H1 (cell line): Measurements from ENCODE around the gene SLC13A2. TPM values are rescaled to one million over a fixed set of nuclear protein-coding genes. Genes with fewer than 3 reads are reported as not detected.

Source experiments
- CHD7 ChIP-seq: fragments of 300-600 bp; sonication (generic); IDR thresholded peaks from 2 replicates; pipeline ENCODE4 v1.7.1; 2012; ENCODE audit warnings: low read length, moderate library complexity, mild to moderate bottlenecking, inconsistent platforms; ENCODE audit not compliant: insufficient replicate concordance
- CTBP2 ChIP-seq: IDR thresholded peaks from 2 replicates; pipeline ENCODE4 v1.7.0; 2011; ENCODE audit warnings: borderline replicate concordance, mild to moderate bottlenecking, moderate library complexity, mixed read lengths, low read length; ENCODE audit not compliant: insufficient read depth, insufficient read length
- HDAC6 ChIP-seq: IDR thresholded peaks from one replicate; pipeline ENCODE4 v1.7.1; 2012; ENCODE audit warnings: low read depth, mild to moderate bottlenecking, inconsistent platforms, low read length, moderate library complexity
- SIN3A ChIP-seq, 2 experiments: IDR thresholded peaks in 1 of 2; conservative IDR thresholded peaks in 1 of 2; 2 replicates each; pipeline ENCODE4 v1.6.1; 2011 to 2012; ENCODE audit warnings: low read length in 2 of 2, improper control_type of control experiment in 1 of 2, low read depth in 1 of 2, mild to moderate bottlenecking in 1 of 2
- YY1 ChIP-seq: IDR thresholded peaks from 2 replicates; pipeline ENCODE4 v1.6.1; 2011; ENCODE audit warnings: low read depth, mild to moderate bottlenecking, low read length
- polyA plus RNA-seq, 7 experiments: library from polyadenylated mRNA; depleted of rRNA in 3 of 7; stranded (reverse) in 5 of 7; unstranded in 2 of 7; fragments of >200 nt in 5 of 7; fragments of 200-250 nt in 2 of 7; gene quantifications; 1 replicate in 5 of 7; 2 replicates in 1 of 7; 4 replicates in 1 of 7; pipeline versions ENCODE4 v1.2.1 to v1.2.3, GENCODE V29; 2011 to 2013; ENCODE audit warnings: missing spikeins in 2 of 7, mixed read lengths in 2 of 7
- total RNA-seq: library from RNA; stranded (reverse); fragmentation: NEBNext Ultra II Directional; extraction: Animal tissue kit (Norgen Biotek cat#: 25700); gene quantifications from 2 replicates; pipeline ENCODE4 v1.2.1, GENCODE V29; 2021

The SLC13A2 gene
- total and polyA plus RNA-seq, 2 of the 8 experiments (the other 6 are each of a cell fraction or from before 2014, with no cell fraction given), result not detected

GRCh38 chr17:28537219-28537610 lies 63.8 kb downstream of the SLC13A2 start (continued):
- TF ChIP-seq CHD7, result no peak
- no peak for TF ChIP-seq HDAC6
- TF ChIP-seq CTBP2, result no peak
- no peak for TF ChIP-seq SIN3A (conservative IDR thresholded peaks at IDR 0.05 in 1 of 2, IDR thresholded peaks at IDR 0.05 in 1 of 2; ENCODE audit: low read depth in 1 of 2, low read length in 2 of 2)
- TF ChIP-seq YY1, result no peak
